Right lobe of liver (tissue), 6 donors: Measurements from ENCODE around the gene IL13. TPM values are rescaled to one million over a fixed set of nuclear protein-coding genes. Genes with fewer than 3 reads are reported as not detected.

Experiments used
- ATAC-seq, 4 donors: fragments of 200-7000 bp; cut with Tn5 transposase; one replicate each; pipeline ENCODE4 v1.9.1; 2020; ENCODE audit warnings: mild to moderate bottlenecking in 4 of 4, moderate library complexity in 4 of 4
- DNase-seq, 3 donors: peaks; one replicate each; pipeline ENCODE4 v3.0.0-alpha.2; 2020
- H3K27ac ChIP-seq, 3 donors: fragments of 200-600 bp; one replicate each; pipeline ENCODE4 v1.8.0; 2022
- H3K27me3 ChIP-seq, 2 donors: fragments of 200-600 bp; one replicate each; pipeline ENCODE4 v1.8.0; 2022
- H3K36me3 ChIP-seq, 4 donors: fragments of 200-600 bp; sonication (generic) in 1 of 4; one replicate each; pipeline versions ENCODE4 v1.5.1 to v1.8.0; 2017 to 2022; ENCODE audit warnings: control low read depth in 1 of 4
- H3K4me1 ChIP-seq, 4 donors: fragments of 200-600 bp; sonication (generic) in 1 of 4; one replicate each; pipeline versions ENCODE4 v1.5.1 to v1.8.0; 2017 to 2022; ENCODE audit warnings: control low read depth in 1 of 4
- H3K4me3 ChIP-seq, 3 donors: fragments of 200-600 bp; one replicate each; pipeline ENCODE4 v1.8.0; 2022
- H3K9me3 ChIP-seq, 4 donors: fragments of 200-600 bp; sonication (generic) in 1 of 4; one replicate each; pipeline versions ENCODE4 v1.5.1 to v1.8.0; 2017 to 2022; ENCODE audit warnings: control low read depth in 1 of 4
- POLR2A ChIP-seq: fragments of 450-650 bp; IDR thresholded peaks from one replicate; pipeline ENCODE4 v1.6.1; 2017; ENCODE audit warnings: antibody characterized with exemption, mild to moderate bottlenecking
- WGBS: methylation state at CpG from one replicate; pipeline ENCODE4 v1.1.6; 2018; ENCODE audit warnings: low coverage, low lambda C conversion rate; ENCODE audit not compliant: insufficient coverage; ENCODE audit errors: missing lambda C conversion rate; 5-methylcytosine and 5-hydroxymethylcytosine counted together
- intact Hi-C, 2 donors: fragments of 100-400 bp; cut with DNase I; formaldehyde crosslinking; loops; one replicate each; pipeline versions ENCODE4 v1.11.2 to v1.14.1; 2022
- total RNA-seq, 6 experiments: library from RNA; depleted of rRNA in 2 of 6; stranded (reverse); fragments of >200 nt in 2 of 6; fragmentation: NEBNext Ultra II Directional in 3 of 6; extraction: Animal tissue kit (Norgen Biotek cat#: 25700) in 3 of 6; gene quantifications; one replicate each; pipeline versions ENCODE4 v1.1.0 to v1.2.4, GENCODE V29; 2016 to 2023
- TF ChIP-seq, protein P1 (sequence below), 4 donors: fragments of 200-600 bp in 3 of 4; fragments of 450-650 bp in 1 of 4; IDR thresholded peaks; one replicate each; pipeline versions ENCODE4 v1.5.1 to v1.8.0; 2016 to 2022; ENCODE audit warnings: antibody characterized with exemption in 4 of 4, mild to moderate bottlenecking in 2 of 4
- donor health status: DM: no; HTN: yes; CAD: no.
- donor health status: DM: no; HTN: no; CAD: no.
- donor health status: DM: no; HTN: no; CAD: no.
- donor health status: DM: no; HTN: yes; CAD: no.
- donor health status: DM: no; HTN: yes; CAD: no.

IL13 gene
- total RNA-seq, 6 experiments from 2014 or later = 0.26 TPM; not detected in 5

DNA sequence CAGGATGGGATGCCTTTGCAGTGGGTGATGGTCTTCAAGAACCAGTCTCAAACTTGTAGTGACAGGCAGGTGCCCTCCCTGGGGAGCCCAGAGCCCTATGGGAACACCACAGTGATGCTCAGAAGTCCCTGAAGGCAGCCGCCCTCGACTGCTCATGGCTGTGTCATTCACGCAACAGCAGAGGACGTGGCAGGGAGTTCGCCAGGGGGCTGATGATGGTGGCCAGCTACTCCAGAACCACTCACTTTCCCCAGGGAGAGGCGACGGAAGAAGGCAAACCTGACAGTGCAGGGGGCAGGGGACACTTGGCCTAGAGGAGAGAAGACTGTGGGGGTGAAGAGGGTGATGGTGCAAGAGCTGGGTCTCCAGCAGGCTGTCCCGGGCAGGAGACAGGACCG, 4.0 kb downstream of the IL13 start:
- no peak for DNase-seq
- 100% methylated on average over 3 of the region's 9 CpGs for WGBS
- Histone ChIP-seq H3K4me1 (no peaks in the 10 kb centered on the region), H3K36me3 (no peaks in the 10 kb centered on the region), H3K9me3 (no peaks in the 10 kb centered on the region), H3K27ac (no peak overlapping the region), H3K4me3 (no peak overlapping the region), H3K27me3 (no peaks in the 10 kb centered on the region)
- no peak for TF ChIP-seq POLR2A
- TF ChIP-seq, protein P1, sequence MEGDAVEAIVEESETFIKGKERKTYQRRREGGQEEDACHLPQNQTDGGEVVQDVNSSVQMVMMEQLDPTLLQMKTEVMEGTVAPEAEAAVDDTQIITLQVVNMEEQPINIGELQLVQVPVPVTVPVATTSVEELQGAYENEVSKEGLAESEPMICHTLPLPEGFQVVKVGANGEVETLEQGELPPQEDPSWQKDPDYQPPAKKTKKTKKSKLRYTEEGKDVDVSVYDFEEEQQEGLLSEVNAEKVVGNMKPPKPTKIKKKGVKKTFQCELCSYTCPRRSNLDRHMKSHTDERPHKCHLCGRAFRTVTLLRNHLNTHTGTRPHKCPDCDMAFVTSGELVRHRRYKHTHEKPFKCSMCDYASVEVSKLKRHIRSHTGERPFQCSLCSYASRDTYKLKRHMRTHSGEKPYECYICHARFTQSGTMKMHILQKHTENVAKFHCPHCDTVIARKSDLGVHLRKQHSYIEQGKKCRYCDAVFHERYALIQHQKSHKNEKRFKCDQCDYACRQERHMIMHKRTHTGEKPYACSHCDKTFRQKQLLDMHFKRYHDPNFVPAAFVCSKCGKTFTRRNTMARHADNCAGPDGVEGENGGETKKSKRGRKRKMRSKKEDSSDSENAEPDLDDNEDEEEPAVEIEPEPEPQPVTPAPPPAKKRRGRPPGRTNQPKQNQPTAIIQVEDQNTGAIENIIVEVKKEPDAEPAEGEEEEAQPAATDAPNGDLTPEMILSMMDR (IDR thresholded peaks at IDR 0.05) = no peak
- no peak for ATAC-seq
- intact Hi-C loops = no loop called here

GRCh38 chr5:132662925-132663770, 5.2 kb downstream of the IL13 start:
- ATAC-seq = peak in 1 of 4 donors; percentile 4
- WGBS = 40% methylated on average over 3 of the region's 25 CpGs

GRCh38 chr5:132663771-132664695, 6.1 kb downstream of the IL13 start:
- ATAC-seq (no peak), DNase-seq (no peak)
- intact Hi-C loops = no loop called here
- Histone ChIP-seq H3K4me1 (no peaks in the 10 kb centered on the region), H3K27me3 (no peaks in the 10 kb centered on the region), H3K9me3 (no peaks in the 10 kb centered on the region), H3K4me3 (no peak overlapping the region), H3K27ac (no peak overlapping the region), H3K36me3 (no peaks in the 10 kb centered on the region)
- TF ChIP-seq, protein P1 (IDR thresholded peaks at IDR 0.05) = no peak
- TF ChIP-seq POLR2A = no peak
- 67% methylated on average over 8 of the region's 13 CpGs for WGBS

More at GRCh38 chr5:132662925-132663770, 5.2 kb downstream of the IL13 start:
- no peaks in the 10 kb centered on the region for H3K36me3 ChIP-seq
- TF ChIP-seq POLR2A = no peak
- TF ChIP-seq, protein P1 (IDR thresholded peaks at IDR 0.05) = no peak
- H3K27ac ChIP-seq = no peak overlapping the region
- H3K9me3 ChIP-seq = no peaks in the 10 kb centered on the region
- no peak overlapping the region for H3K4me3 ChIP-seq
- no peaks in the 10 kb centered on the region for H3K27me3 ChIP-seq
- DNase-seq = no peak
- H3K4me1 ChIP-seq = no peaks in the 10 kb centered on the region
- intact Hi-C loops = no loop called here

- no peaks in the 10 kb centered on the region for H3K4me1 ChIP-seq
- H3K36me3 ChIP-seq = no peaks in the 10 kb centered on the region
- no peak for DNase-seq
- no peak overlapping the region for H3K27ac ChIP-seq
- intact Hi-C loops = no loop called here
- H3K4me3 ChIP-seq = no peak overlapping the region
- TF ChIP-seq POLR2A = no peak
- TF ChIP-seq, protein P1 (IDR thresholded peaks at IDR 0.05) = no peak
- 100% methylated on average over 4 of the region's 9 CpGs for WGBS
- no peak for ATAC-seq
- no peaks in the 10 kb centered on the region for H3K9me3 ChIP-seq
- no peaks in the 10 kb centered on the region for H3K27me3 ChIP-seq
Measured at GRCh38 chr5:132664696-132665209, 6.8 kb downstream of the IL13 start.
